HG03521 (cell line): Measurements from ENCODE around the gene ERGIC3.

ENCODE experiments used
- ATAC-seq: cut with Tn5 transposase; IDR thresholded peaks from one replicate; pipeline ENCODE4 v1.9.1; 2021; ENCODE audit warnings: mild to moderate bottlenecking, moderate library complexity; ENCODE audit not compliant: unreplicated experiment

ERGIC3 gene

DNA sequence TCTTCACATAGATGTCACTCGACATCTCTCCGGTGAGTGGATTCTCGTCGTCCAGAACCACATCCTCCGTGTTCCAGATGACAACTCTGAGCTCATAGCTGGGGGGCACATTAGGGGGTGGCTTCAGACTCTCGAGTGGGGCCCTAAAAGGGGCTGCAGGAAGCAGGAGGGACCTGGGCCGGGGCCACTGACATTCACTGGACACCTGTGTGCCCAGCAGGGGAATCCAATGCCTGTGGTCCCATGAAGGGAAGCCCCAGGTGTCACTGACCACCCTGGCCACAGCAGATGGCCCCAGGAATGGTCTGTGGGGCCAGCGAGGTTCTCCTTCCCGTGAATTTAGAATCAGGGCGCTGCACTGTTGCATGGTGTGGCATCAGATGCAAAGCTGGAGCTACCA lies 18.7 kb downstream of the ERGIC3 start:
- ATAC-seq, result no peak

GRCh38 chr20:35561268-35561667 lies 19.4 kb downstream of the ERGIC3 start:
- no peak for ATAC-seq

DNA sequence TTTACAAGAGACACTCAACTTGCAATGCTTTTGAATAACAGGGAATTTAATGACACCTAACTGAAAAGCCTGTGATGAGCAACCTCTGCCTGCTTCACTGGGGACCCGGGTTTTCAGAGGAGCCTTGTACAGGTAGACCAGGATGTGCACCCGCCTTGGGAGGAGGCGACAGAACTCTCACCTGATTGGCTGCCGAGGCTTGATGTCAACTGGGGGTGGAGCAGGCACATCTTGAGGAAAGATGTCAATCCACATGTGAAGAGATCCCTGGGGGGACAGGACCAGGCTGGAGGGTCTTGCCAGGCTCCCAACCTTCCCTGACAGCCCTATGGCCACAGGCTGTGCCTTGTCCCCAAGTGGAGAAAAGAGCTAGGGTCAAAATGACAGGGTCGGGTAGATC lies 19.8 kb downstream of the ERGIC3 start:
- no peak for ATAC-seq

DNA sequence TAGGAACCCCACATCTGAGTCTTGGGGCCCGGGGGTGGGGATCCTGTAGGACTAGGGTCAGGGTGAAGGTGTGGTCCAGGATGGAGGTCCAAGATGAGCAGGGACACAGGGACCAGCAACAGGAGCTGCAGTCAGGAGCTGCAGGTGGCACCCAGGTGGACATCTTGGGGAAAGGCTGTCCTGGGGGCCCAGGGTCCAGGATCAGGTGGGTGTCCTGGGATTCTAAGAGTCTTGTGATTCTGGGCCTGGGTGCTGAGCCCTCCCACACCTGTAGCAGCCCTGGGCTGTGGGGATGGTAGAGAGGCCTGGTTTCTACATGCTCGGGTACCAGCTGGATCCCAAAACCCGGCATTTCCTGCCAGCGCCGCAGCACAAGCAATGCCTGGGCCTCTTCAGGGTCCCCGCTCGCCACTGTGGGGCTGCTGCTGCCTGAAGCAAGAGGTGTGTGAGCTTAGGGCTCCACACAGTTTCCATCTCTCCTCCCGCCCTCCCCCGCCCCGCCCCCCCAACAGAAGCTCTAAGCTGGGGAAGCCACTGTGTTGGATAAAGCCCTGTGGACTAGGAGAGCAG lies 20.7 kb downstream of the ERGIC3 start:
- ATAC-seq, result no peak

DNA sequence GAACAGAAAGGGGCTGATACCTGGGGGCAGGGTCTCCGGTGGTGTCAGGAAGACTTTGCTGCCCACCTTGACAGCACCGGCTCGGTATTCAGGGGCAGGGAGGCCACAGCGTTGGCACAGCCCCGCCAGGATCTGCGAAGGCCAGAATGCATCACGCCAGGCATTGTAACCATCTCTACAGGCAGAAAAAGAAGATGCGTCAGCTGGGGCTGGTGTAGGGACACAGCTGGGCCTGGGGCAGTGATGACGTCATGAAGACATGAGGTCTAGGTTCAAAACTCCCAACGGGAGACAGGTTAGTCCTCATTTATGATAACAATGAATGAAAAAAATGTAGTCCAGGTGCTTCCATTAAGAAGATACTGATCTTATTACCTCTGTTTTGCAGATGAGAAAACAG lies 22.0 kb downstream of the ERGIC3 start:
- ATAC-seq, result no peak

- no peak for ATAC-seq
Observed at GRCh38 chr20:35564905-35565304, 23.0 kb downstream of the ERGIC3 start.

GRCh38 chr20:35568645-35569044 lies 26.8 kb downstream of the ERGIC3 start:
- no peak for ATAC-seq

- ATAC-seq, result no peak
Observed at GRCh38 chr20:35571555-35571954, 29.7 kb downstream of the ERGIC3 start.

- no peak for ATAC-seq
Observed at GRCh38 chr20:35572838-35573237, 31.0 kb downstream of the ERGIC3 start.

GRCh38 chr20:35575958-35576357 lies 34.1 kb downstream of the ERGIC3 start:
- no peak for ATAC-seq

- ATAC-seq, result no peak
Observed at GRCh38 chr20:35576816-35577215, 34.9 kb downstream of the ERGIC3 start.

GRCh38 chr20:35578469-35578868 lies 36.6 kb downstream of the ERGIC3 start:
- ATAC-seq, result no peak

DNA sequence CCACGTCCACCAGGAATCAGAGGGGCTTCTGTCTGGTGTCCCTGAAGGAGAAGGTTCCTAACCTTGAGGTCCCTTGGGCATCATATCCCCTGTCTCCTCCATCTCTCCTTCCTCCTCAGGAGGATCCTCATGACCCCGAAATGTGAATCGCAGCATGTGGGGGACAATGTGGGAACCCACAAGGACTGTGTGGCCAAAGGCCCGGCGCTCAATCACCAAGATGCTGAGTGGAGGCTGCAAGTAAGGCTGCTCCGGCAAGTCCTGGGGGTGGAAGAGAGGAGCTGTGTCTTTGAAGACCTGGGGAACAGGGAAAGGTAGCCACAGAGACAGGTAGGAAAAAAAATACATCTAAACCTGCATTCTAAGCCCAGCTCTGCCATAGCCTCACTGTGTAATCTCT lies 37.3 kb downstream of the ERGIC3 start:
- no peak for ATAC-seq

DNA sequence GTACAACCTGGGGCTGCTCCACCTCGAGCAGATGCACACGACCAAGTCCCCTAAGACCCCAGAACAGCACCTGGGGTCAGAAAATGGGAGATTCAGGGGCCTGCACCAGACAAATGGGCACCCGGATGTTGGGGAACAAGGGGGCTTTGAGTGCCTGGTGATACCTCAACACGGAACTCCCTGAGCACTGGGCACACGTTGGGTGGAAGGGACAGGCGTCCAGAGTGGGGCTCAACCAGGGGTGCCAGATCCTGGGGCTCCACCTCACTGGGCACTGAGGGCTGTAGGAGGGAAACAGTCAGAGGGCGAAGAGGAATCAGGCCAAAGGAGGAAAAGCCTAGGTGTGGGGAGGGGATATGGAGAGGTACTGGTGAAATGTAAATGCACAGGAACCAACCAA lies 40.3 kb downstream of the ERGIC3 start:
- no peak for ATAC-seq

DNA sequence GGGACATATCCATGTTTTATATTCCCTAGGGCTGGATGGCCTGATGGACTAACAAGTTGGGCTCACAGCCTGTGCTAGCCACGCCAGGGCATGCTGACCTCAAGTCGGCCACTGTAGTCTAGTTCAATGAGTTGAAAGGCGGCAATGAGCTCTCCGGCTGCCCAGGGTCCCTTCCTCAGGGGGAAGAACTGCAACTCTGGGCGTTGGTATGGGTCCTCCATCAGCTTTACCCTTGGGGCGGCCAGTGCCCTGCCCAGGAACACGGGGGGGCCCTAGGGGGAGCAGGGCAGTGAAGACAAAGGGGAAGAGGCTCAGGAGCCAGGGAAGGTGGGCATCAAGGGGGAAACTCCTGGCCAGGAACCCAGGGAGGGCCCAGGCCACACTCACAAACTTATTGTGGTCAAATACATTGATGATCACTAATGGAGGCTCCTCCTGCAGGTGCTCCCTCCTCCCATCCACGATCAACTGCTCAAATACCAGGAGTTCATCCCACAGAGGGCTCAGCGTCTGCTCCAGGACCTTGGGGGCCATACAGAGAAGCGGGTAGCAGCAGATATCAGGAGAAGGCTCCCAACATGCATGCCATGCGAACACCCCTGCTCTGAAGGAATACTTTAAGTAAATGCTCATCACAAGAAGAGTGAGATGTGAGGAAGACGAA lies 41.0 kb downstream of the ERGIC3 start:
- no peak for ATAC-seq

- no peak for ATAC-seq
Observed at GRCh38 chr20:35583636-35584560, 42.0 kb downstream of the ERGIC3 start.

DNA sequence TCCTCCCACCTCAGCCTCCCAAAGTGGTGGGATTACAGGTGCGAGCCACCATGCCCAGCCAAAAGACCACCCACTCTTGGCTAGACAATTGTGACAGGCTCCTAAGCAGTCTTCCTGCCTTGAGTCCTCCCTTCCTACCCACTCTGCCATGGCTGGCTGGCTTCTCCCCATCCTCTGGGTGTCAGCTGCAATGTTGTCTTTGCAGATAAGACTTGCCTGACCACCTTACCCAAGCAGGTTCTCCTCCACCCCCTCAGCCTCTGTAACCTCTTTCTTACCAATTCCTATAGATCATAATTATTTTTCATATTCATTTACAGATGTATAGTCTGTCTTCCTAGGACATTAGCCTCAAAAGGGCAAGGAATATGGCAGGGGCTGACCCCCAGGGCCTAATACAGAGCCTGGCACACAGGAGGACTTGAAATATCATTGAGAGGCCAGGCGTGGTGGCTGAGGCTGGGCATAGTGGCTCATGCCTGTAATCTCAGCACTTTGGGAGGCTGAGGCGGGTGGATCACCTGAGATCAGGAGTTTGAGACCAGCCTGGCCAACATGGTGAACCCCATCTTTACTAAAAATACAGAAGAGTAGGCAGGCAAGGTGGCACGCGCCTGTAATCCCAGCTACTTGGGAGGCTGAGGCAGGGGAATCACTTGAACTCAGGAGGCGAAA lies 45.0 kb downstream of the ERGIC3 start:
- no peak for ATAC-seq

DNA sequence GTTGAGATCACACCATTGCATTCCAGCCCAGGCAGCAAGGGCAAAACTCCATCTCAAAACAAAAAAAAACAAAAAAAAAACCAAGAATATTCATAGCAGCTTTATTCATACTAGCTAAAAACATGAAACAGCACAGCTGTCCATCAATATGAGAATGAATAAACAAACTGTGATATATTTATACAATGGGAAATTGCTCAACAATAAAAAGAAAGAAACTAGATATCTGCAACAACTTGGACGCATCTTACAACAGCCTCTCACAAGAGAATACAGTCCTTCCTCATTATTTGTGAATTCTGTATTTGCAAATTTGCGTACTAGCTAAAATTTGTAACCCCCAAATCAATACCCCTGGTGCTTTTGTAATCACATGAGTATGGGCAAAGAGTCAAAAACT lies 45.6 kb downstream of the ERGIC3 start:
- no peak for ATAC-seq

GRCh38 chr20:35588397-35588796 lies 46.5 kb downstream of the ERGIC3 start:
- ATAC-seq, result no peak

- no peak for ATAC-seq
Observed at GRCh38 chr20:35592339-35592974, 50.6 kb downstream of the ERGIC3 start.

GRCh38 chr20:35595456-35595855 lies 53.6 kb downstream of the ERGIC3 start:
- ATAC-seq, result no peak
